Osteocyte (in vitro differentiated cells): ENCODE data around the gene KCTD11. TPM values are rescaled to one million over a fixed set of nuclear protein-coding genes. Genes with fewer than 3 reads are reported as not detected.

ENCODE experiments used
- DNase-seq: peaks from one replicate; pipeline ENCODE4 v3.0.0; 2021; ENCODE audit warnings: mixed read lengths; ENCODE audit not compliant: unreplicated experiment; ENCODE audit errors: extremely low spot score
- H3K27ac Mint-ChIP-seq: one replicate; pipeline ENCODE4 v1.8.0; 2021; ENCODE audit warnings: mild to moderate bottlenecking, mixed read lengths; ENCODE audit not compliant: unreplicated experiment
- H3K27me3 Mint-ChIP-seq: one replicate; pipeline ENCODE4 v1.8.0; 2021; ENCODE audit warnings: mixed read lengths; ENCODE audit not compliant: unreplicated experiment
- H3K36me3 Mint-ChIP-seq: one replicate; pipeline ENCODE4 v1.8.0; 2021; ENCODE audit warnings: mixed read lengths; ENCODE audit not compliant: unreplicated experiment
- H3K4me1 Mint-ChIP-seq: one replicate; pipeline ENCODE4 v1.8.0; 2021; ENCODE audit warnings: mixed read lengths; ENCODE audit not compliant: unreplicated experiment
- H3K4me3 Mint-ChIP-seq: one replicate; pipeline ENCODE4 v1.8.0; 2021; ENCODE audit warnings: mild to moderate bottlenecking, moderate library complexity, mixed read lengths; ENCODE audit not compliant: unreplicated experiment
- H3K9me3 Mint-ChIP-seq: one replicate; pipeline ENCODE4 v1.8.0; 2021; ENCODE audit warnings: mixed read lengths; ENCODE audit not compliant: unreplicated experiment
- CTCF ChIP-seq: fragments of 200-600 bp; sonication (generic); IDR thresholded peaks from 2 replicates; pipeline ENCODE4 v1.5.0; 2021; ENCODE audit warnings: antibody characterized with exemption, mild to moderate bottlenecking, moderate library complexity
- total RNA-seq: library from RNA; stranded (reverse); gene quantifications from 2 replicates; pipeline ENCODE4 v1.2.1, GENCODE V29; 2021

KCTD11 gene
- total RNA-seq, 1 donor from 2014 or later: 12.7 TPM

GRCh38 chr17:7382901-7383300 is 30.9 kb downstream of the KCTD11 start:
- Mint-ChIP-seq H3K9me3 (peaks cover 7% of the 10 kb centered on the region), H3K4me3 (no peak overlapping the region), H3K4me1 (peaks cover 10% of the 10 kb centered on the region), H3K27me3 (peaks cover 37% of the 10 kb centered on the region), H3K27ac (no peak overlapping the region), H3K36me3 (peaks cover 7% of the 10 kb centered on the region)
- DNase-seq: no peak
- TF ChIP-seq CTCF: no peak

- no peak for DNase-seq
- H3K4me3 Mint-ChIP-seq: no peak overlapping the region
- no peak for TF ChIP-seq CTCF
Observed at GRCh38 chr17:7383371-7383741, 31.4 kb downstream of the KCTD11 start.

DNA sequence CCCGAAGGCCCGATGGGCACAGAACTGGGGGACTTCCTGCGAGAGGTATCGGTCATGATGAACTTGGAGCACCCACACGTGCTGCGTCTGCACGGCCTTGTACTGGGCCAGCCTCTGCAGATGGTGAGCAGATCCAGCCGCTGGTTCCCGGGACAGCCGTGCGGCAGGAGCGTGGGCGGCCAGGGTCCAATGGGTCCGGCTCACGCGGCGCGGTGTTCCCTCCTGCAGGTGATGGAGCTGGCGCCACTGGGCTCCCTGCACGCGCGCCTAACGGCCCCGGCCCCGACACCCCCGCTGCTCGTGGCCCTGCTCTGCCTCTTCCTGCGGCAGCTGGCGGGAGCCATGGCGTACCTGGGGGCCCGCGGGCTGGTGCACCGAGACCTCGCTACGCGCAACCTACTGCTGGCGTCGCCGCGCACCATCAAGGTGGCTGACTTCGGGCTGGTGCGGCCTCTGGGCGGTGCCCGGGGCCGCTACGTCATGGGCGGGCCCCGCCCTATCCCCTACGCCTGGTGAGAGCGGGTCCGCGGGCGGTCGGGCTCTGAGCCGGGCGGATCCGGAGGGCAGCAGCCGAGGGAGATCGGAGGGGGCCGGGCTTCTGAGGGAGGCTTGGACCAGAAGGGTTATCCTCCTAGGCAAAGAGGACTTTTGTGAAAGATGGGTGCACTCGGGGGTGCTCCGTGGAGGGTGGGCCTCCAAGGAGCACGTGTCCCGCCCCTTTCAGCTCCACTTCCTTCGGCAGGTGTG is 32.0 kb downstream of the KCTD11 start:
- H3K36me3 Mint-ChIP-seq: peaks cover 7% of the 10 kb centered on the region
- no peak for DNase-seq
- H3K4me1 Mint-ChIP-seq: peaks cover 10% of the 10 kb centered on the region
- H3K9me3 Mint-ChIP-seq: peaks cover 7% of the 10 kb centered on the region
- no peak overlapping the region for H3K27ac Mint-ChIP-seq
- H3K27me3 Mint-ChIP-seq: peaks cover 37% of the 10 kb centered on the region
- TF ChIP-seq CTCF: no peak
- peak overlapping the region; percentile 57 for H3K4me3 Mint-ChIP-seq

More at GRCh38 chr17:7383371-7383741, 31.4 kb downstream of the KCTD11 start:
- H3K36me3 Mint-ChIP-seq: peaks cover 7% of the 10 kb centered on the region
- peaks cover 37% of the 10 kb centered on the region for H3K27me3 Mint-ChIP-seq
- H3K4me1 Mint-ChIP-seq: peaks cover 10% of the 10 kb centered on the region
- H3K9me3 Mint-ChIP-seq: peaks cover 7% of the 10 kb centered on the region
- no peak overlapping the region for H3K27ac Mint-ChIP-seq

- peaks cover under 1% of the 10 kb centered on the region for H3K9me3 Mint-ChIP-seq
- no peak for DNase-seq
- no peak for TF ChIP-seq CTCF
- H3K27me3 Mint-ChIP-seq: peaks cover 31% of the 10 kb centered on the region
- peak overlapping the region; percentile 57 for H3K4me3 Mint-ChIP-seq
- peaks cover 7% of the 10 kb centered on the region for H3K36me3 Mint-ChIP-seq
- H3K4me1 Mint-ChIP-seq: peaks cover 10% of the 10 kb centered on the region
- no peak overlapping the region for H3K27ac Mint-ChIP-seq
Observed at GRCh38 chr17:7384489-7385081, 32.6 kb downstream of the KCTD11 start.

DNA sequence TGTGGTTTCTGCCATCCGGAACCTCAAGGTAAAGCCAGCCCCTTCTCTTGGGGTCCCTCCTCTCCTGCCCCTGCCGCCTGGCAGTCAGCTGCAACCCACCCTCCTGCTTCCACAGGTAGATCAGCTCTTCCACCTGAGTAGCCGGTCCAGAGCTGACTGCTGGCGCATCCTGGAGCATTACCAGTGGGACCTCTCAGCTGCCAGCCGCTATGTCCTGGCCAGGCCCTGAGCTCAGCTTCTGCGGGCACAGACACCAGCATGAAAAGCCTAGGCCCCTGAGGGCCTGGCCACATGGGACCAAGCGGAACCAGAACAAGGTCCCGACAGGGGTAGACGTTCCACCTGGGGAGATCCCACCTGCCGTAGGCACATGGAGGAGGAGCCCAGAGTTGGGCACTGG is 36.9 kb downstream of the KCTD11 start:
- no peak for TF ChIP-seq CTCF
- Mint-ChIP-seq H3K27ac (no peak overlapping the region), H3K36me3 (peaks cover 13% of the 10 kb centered on the region), H3K27me3 (no peaks in the 10 kb centered on the region), H3K4me1 (peaks cover 3% of the 10 kb centered on the region), H3K9me3 (no peaks in the 10 kb centered on the region), H3K4me3 (no peak overlapping the region)
- DNase-seq: no peak
